ENCODE results near the gene SH3D19.
"Not testable (repeated sequence)": the region's sequence is repeated elsewhere in the genome, so short reads cannot be mapped to it uniquely, and the experiment has no call there.

The SH3D19 gene

DNA sequence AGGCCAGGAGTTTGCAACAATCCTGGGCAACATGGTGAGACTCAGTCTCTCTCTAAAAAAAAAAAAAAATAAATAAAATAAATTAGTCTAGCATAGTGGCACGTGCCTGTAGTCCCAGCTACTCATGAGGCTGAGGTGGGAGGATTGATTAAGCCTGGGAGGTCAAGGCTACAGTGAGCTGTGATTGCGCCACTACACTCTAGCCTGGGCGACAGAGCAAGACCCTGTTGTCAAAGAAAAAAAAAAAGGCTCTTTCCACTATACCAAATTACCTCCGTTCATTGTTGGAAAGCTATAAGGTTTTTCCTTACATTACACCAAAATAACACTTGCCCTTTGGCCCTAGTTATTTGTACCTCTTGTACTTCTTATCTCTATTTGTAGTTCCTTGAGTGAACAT, 58.3 kb downstream of the SH3D19 start:
- no peak for DNase-seq

DNA sequence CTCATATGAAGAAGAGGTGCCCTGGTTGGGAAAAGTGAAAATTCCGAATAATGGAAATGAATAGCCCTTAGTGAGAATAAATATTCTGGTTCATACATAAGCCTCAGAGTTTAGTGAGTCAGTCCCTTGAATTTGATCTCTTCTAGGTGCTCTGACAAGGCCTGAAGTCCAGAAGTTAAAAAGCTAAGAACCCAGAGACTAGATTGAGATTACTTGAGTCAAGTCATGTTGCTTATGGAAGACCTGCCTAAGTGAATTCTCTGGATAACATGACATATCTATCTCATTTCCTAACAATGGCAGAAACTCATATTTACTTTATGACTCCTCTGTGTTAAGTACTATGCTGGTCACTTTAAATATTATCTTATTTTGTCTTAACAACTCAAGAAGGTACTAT, 58.9 kb downstream of the SH3D19 start:
- DNase-seq, result no peak

DNA sequence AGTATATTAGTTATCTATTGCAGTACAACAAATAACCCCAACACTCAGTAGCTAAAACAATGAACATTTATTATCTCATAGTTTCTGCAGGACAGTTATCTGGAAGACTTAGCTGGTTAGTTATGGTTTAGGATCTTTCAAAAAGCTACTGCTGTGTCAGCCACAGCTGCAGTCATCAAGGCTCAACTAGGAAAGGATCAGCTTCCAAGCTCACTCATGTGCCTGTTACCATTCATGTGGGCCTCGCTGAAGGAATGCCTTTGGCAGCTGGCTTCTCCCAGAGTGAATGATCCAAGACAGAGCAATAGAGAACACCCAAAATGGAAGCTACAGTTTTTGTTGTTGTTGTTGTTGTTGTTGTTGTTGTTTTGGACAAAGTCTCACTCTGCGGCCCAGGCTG, 62.0 kb downstream of the SH3D19 start:
- no peak for DNase-seq

DNA sequence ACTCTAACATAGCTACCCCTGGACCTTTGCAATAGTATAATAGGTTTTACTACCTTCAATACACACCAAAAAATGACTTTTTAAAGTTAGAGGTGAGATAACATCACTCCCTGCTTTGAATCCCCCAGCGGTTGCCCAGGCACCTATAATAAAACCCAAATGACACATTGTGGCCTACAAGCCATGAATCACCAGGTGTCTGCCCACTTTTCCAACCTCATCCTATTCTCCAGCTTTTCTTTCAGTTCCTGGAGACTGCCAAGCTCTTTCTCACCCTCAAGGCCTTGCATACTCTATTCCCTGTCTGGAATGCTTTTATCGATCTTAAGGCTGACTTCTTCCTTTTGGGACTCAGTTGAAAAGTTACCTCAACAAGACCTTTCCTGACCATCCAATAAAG, 64.9 kb downstream of the SH3D19 start:
- no peak for DNase-seq

DNA sequence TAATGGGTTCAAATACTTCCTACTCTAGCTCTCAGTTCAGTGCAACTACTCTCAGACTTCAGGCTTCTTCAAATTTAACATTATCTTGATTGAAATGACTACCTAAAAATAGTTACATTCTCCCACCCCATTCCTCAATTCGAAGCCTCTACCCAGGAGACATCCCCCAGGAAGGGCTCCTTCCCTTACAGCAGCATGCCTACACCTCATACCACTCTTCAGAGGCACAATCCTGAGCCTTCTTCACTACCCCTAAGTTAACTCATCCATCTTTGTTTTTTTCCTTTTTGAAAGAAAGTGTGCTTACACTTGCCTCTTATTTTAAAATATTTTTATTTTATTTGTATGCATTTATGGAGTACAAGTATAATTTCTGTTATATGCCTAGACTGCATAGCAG, 65.7 kb downstream of the SH3D19 start:
- DNase-seq, result no peak

DNA sequence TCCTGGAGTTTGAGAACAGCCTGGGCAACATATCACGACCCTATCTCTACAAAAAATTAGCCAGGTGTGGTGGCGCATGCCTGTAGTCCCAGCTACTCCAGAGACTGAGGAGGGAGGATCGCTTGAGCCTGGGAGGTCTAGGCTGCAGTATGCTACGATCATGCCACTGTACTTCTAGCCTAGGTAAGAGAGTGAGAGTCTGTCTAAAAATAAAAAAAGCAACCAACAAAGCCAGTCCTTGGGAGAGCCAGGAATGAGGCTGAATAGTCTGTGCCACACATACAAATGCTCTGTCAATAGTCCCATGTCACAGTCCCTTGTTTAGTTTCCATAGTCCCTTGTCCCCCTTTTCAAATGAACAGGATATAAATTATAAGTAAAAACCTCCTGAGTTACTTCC, 67.7 kb downstream of the SH3D19 start:
- no peak for DNase-seq

DNA sequence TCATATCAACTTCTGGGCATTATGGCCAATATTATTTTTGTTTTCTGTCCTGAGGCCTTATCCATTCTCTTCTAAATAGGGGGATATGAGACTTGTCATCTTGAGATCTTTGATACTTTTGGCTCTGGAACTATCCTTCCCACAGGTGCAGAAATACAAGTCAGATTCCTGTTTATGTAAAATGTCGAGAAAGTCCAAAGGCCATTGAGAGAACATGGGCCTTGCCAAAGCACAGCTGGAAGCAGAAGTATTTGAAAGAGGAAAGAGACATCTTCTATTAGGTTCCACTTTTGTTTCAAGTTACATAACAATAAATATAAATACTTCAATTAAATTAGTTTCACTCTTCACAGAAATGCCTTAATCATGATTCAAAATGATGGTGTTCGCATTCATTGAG, 69.3 kb downstream of the SH3D19 start:
- no peak for DNase-seq

DNA sequence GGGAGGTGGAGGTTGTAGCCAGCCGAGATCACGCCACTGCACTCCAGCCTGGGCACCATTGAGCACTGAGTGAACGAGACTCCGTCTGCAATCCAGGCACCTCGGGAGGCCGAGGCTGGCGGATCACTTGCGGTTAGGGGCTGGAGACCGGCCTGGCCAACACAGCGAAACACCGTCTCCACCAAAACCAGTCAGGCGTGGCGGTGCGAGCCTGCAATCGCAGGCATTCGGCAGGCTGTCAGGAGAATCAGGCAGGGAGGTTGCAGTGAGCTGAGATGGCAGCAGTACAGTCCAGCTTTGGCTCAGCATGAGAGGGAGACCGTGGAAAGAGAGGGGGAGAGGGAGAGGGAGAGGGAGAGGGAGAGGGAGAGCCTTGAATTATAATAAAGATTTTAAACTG, 69.7 kb downstream of the SH3D19 start:
- DNase-seq, result not testable (repeated sequence)

DNA sequence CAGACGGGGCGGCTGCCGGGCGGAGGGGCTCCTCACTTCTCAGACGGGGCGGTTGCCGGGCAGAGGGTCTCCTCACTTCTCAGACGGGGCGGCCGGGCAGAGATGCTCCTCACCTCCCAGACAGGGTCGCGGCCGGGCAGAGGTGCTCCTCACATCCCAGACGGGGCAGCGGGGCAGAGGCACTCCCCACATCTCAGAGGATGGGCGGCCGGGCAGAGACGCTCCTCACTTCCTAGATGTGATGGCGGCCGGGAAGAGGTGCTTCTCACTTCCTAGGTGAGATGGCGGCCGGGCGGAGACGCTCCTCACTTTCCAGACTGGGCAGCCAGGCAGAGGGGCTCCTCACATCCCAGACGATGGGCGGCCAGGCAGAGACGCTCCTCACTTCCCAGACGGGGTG, 70.2 kb downstream of the SH3D19 start:
- DNase-seq, result not testable (repeated sequence)

DNA sequence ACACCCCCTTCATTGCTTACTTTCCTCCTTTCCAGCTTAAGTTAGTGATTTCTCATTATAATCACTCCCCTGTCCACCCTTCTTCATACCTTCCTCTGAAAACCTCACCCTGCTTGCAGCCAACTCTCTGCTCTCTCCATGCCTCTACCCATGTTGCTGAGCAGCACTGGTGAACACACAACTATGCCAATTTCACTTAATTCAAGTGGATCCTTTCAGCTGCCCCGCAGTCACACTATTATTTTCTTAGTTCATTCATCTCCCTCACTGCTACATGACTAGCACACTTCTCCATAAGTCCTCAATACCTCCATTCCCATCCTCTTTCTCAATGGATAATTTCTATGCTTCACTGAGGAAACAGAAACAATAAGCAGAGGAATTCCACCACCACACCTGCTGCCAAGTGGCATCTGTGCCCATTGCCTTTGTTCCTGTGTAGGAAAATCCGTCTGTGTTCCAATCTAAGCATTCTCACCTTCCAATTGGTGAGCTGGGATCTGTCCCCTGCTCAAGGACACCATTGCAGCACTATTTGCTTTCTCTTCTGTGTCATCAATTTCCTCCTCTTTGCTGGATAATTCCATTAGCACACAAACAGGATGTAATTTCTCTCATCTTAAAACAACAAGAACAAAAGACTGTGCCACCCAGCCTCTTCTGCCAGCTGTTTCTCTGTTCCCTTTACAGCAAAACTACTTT, 73.7 kb downstream of the SH3D19 start:
- no peak for DNase-seq

DNA sequence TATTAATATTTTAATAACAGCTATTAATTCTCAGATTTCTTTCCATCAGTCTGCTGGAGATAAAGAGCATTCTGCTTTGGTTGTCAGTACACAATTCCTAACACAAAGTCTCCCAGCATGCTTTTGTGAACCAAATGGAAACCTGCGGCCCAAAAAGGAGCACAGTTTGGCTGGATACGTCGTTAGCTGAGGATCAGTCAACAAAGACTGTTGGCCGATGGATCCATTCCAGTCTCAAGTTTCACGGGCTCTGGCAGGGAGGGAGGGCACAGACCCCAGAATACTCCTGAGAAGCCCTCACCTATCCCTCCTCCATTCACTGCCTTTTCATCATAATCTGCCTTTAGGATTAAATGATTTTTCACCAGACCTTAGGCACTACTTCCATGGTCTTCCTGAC, 74.7 kb downstream of the SH3D19 start:
- DNase-seq, result no peak

DNA sequence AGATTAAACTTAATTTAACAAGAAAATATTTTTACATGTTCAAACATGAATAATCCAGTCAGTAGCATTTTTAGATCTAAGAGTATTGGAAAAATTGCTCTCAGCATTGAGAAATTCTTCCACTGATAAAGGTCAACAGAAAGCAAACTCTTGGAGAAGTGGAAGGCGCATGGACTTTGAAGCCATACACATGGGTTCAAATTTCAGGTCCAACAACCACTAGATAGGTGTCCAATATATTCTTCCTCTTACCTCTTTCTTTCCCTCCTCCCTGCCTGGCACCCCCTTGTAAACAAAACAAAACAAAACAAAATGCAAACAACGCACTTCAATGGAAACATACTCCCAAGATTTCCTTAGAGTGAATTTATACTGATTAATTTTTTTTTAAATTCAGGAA, 76.9 kb downstream of the SH3D19 start:
- DNase-seq, result no peak

DNA sequence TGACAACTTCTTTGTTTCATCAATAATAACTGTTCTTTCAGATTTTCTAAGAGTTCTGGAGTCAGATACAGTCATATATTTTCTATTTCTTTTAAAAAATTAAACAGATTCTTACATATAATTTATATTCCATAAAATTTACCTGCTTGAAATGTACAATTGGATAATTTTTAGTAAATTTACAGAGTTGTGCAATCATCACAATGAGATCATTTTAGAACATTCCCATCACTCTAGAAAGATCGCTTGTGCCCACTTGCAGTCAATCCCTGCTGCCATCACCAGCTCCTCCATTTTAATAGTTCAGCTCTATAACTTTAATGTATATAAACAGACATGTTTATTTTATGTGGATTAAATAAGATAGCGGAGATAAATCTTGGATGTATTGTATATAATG, 78.0 kb downstream of the SH3D19 start:
- DNase-seq, result no peak

DNA sequence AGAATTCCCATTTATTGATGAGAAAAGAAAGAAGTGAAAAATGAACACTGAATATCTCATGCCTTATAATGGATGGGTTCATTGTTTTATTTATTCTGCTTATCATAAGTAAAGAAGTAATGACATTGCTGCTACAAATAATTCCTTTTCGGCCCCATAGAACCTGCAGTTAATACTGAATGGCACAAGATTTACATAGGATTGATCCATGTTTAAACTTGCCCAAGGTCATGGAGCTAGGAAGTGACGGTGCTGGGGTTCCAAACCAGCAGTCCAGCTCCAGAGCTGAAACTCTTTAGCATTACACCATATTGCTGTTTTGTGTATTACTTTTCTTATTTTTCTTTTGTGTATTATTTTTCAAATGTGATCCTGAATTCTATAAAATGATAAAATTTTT, 78.7 kb downstream of the SH3D19 start:
- DNase-seq, result no peak

DNA sequence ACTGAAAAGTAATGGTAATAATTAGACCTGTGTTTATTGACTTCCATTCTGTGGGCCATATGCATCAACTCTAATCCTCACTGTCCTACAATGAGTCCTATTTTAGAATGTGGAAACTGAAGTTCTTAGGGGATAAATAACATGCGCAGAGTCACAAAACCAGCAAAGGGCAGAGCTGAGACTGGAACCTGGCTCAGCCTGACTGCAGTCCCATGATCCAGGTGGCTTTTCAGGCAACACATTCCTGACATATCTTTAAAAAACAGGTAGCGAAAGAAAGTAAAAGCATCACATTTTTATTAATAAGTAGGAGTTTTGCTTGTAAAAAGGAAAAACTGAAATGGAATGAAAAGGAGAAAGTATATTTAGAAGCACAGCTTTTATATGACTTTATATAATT, 83.1 kb downstream of the SH3D19 start:
- no peak for DNase-seq

DNA sequence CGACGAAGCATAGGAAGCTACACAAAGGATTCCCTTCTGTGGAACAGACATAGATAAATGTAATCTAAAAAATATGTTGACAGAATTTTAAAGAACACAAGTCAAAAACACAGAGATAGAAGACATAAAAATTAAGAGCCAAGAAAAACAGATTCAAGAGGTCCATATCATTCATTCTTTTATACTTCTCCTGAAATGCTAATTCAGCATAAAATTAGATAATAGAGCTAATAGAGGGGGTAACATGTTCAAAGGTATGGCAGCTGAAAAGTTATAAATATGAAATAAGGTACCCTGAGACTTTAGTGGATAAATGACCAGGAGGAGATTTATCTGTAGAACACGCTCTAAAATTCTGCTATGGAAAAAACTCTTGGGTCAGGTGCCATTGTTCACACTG, 85.8 kb downstream of the SH3D19 start:
- DNase-seq, result no peak

DNA sequence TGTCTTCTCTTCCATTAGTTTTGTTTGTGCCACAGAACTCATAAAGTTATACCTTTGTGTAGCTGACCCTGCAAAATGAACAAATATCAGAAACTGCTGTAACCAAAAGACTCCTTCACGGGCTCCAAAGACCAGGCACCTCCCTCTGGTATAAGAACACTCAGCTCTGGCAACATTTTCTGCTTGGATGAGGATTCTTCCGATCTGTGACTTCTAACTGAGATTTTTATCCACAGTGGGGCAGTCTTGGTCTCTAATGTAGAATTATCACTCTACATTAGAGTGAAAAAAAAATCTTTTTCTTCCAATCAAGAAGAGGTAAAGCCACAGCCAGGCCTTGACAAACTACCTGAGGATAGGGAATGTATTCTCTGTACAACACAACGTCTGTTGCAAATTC, 86.9 kb downstream of the SH3D19 start:
- DNase-seq, result no peak

DNA sequence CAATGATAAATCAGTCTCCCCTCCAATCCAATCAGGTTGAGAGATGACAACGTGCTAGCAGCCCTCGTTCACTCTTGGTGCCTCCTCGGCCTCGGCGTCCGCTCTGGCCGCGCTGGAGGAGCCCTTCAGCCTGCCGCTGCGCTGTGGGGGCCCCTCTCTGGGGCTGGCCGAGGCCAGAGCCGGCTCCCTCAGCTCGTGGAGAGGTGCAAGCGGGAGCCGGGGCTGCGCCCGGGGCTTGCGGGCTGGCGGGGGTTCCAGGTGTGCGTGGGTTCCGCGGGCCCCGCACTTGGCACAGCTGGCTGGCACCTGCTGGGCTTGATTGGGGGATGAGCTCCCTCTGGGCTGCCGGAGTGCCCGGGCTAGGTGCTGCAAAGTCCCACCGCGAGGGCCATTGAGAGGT, 89.4 kb downstream of the SH3D19 start:
- DNase-seq, result no peak

DNA sequence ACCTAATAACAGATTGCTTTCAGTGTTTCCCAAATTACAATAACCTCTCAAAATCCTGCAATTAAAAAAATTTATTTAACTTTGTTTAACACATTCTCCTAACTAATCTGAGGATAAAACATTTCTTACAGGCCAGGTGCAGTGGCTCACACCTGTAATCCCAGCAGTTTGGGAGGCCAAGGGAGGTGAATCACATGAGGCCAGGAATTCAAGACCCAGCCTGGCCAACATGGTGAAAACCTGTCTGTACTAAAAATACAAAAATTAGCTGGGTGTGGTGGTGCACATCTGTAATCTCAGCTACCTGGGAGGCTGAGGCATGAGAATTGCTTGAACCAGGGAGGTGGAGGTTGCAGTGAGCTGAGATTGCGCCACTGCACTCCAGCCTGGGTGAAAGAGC, 90.0 kb downstream of the SH3D19 start:
- not testable (repeated sequence) for DNase-seq

DNA sequence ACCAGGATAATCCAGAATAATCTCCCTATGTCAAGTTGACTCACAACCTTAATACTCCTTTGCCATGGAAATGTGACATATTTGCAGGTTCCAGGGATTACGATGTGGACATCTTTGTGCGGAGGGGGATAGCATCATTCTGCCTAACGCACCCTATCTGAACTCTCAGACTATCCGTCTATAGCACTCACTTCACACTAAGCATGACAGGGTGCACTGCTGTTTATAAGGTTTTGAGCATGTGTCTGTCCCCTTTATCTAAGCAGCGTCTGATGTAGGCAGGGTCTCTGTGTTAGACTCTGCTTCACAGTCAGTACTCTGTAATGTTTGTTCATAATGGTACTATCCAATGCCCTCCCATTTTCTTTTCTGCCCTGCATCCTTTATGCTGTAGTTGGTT, 91.8 kb downstream of the SH3D19 start:
- DNase-seq, result no peak

DNA sequence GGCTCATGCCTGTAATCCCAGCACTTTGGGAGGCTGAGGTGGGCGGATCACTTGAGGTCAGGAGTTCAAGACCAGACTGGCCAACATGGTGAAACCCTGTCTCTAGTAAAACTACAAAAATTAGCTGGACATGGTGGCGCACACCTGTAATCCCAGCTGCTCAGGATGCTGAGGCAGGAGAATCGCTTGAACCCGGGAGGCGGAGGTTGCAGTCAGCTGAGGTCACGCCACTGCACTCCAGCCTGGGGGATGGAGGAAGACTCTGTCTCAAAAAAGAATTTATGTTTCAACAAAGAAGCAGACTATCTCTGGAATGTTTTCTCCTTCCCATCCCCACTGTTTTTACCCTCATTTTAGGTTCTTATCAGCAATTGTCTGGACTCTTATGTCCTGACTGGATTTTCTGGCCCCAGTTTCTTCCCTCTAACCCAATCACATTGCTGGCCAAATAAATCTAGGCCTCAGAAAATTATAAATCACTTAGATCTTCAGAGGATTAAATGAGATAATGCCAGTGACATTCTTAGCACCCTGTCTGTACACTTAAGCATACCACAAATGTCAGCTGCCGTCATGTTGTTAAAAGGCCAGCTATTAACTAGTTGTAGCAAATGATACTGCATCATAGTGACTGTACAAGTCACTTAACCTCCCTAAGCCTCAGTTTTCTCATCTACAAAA, 93.3 kb downstream of the SH3D19 start:
- DNase-seq, result no peak

DNA sequence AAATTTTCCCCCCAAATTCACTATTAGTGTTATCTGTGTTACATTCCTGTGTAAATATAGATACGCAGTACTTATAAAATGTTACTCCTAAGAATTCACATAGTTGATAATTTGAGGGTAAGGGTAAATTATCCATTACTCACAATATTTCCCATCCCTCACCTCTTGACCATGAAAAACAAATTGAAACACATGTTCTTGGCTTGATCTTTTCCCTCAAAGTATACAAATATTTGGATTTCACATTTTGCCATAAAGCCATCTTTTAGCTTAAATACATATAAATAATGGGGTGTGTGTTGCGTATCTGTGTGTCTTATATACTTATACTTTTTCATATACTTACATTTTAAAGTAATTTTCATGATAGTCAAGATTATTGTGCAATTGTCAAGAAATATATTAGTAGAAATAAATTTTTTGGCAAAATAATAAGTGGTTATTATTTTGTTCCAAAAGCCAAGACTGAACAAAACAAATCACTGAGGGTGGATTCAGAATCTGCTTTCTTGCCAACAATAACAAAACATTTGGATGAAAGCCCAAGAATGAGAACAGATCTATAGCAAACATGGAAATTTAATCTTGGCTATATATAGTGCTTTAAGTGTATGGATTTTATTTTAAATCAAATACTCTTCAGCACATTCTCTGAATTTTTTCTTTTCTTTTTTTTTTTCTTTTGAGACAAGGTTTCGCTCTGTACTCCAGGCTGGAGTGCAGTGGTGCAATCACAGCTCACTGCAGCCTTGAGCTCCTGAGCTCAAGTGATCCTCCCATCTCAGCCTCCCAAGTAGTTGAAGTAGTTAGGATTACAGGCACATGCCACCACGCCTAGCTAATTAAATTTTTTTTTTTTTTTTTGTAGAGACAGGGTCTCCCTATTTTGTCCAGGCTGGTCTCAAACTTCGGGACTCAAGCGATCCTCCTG, 97.0 kb downstream of the SH3D19 start:
- DNase-seq, result no peak

DNA sequence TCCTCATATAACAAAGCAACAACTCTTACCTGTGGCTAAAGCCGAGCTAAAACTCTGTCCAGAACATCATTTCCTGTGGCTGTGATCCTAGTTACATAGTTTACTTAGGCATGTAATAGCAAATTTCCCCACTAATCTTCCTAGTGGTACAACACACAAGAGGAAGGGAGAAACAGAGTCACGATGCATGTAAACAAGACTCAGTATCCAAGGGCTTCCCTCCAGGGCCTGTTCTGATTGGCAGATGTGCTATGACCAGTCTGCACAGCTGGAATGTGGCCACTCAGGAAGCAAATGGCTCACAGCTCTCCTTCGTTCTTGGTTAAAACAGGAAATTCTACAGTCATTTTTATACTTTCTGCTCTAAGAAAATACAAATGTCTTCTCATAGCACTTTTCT, 97.7 kb downstream of the SH3D19 start:
- no peak for DNase-seq

DNA sequence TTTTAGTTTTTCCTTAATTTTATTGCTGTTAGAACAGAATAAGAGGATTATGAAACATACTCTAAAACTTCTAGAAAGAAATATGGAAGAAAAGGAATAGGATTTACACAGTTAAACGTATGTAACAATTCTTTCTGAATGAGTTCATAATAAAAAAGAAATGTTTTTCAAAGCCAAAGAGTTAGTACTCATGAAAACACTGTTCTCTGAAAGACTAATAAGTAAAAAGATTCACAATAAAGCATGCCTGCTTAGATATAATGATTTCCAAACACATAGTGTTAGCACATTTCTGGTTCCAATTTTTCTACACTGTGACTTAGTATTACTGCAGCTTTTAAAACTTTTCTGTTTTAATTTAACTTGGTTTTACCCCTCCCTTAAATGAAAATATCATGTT, 98.2 kb downstream of the SH3D19 start:
- DNase-seq, result no peak

Data from MV-4-11 (cell line).